HepG2 (cell line): ENCODE results near the gene EDAR. TPM values are rescaled to one million over a fixed set of nuclear protein-coding genes. Genes with fewer than 3 reads are reported as not detected.
A peak's percentile ranks its signal among the peaks of the same experiment; 100 is the strongest.

ENCODE experiments used
- ATAC-seq: fragments of 200-7000 bp; cut with Tn5 transposase; 3 replicates; pipeline ENCODE4 v1.9.1; 2020; ENCODE audit warnings: mild to moderate bottlenecking, moderate library complexity
- BruUV-seq: library from RNA; stranded (reverse); fragments of 400-500 nt; replicated peaks from 2 replicates; lab custom pipeline; 2021; lab: Mats Ljungman, UMichigan
- CTCF ChIA-PET: fragments of 300-600 bp; formaldehyde crosslinking; extraction: SDS; loops from one replicate; lab custom pipeline; 2021; ENCODE audit warnings: low total read pairs, inconsistent platforms, low intra/inter-chr PET ratio; lab: Yijun Ruan, JAX
- POLR2A ChIA-PET: fragments of 350-600 bp; sonication (Branson Sonifier 250); formaldehyde crosslinking; loops from one replicate; lab custom pipeline; 2020; ENCODE audit warnings: antibody characterized with exemption, inconsistent platforms; lab: Yijun Ruan, JAX
- DNase-seq: peaks from one replicate; pipeline ENCODE4 v3.0.0-alpha.2; 2015; ENCODE audit warnings: low spot score
- FAIRE-seq: peaks from 3 replicates; lab custom pipeline; 2011; peaks lifted over from hg19 to GRCh38; lab: Jason Lieb, UNC
- H2AFZ ChIP-seq: one replicate; pipeline ENCODE4 v1.6.1; 2011; ENCODE audit warnings: low read length, inconsistent platforms
- H3K27ac ChIP-seq: fragments of 300-600 bp; 3 replicates; pipeline ENCODE4 v1.8.0; 2011; ENCODE audit warnings: mixed run types, mild to moderate bottlenecking, mixed read lengths, low read length, inconsistent platforms; ENCODE audit not compliant: insufficient read depth; ENCODE audit errors: extremely low read length
- H3K27me3 ChIP-seq, 2 experiments: fragments of 200-600 bp in 1 of 2; 2 replicates in 1 of 2; 3 replicates in 1 of 2; pipeline versions ENCODE4 v1.6.0 to v1.8.0; 2011; ENCODE audit warnings: low read length in 2 of 2, mild to moderate bottlenecking in 2 of 2, moderate library complexity in 2 of 2, inconsistent platforms in 1 of 2; ENCODE audit not compliant: insufficient read depth in 2 of 2, control insufficient read depth in 1 of 2
- H3K36me3 ChIP-seq, 2 experiments: fragments of 200-600 bp in 1 of 2; replicated peaks in 1 of 2; 2 replicates in 1 of 2; 3 replicates in 1 of 2; pipeline versions ENCODE4 v1.5.1 to v1.8.0; 2011; ENCODE audit warnings: low read length in 2 of 2, inconsistent platforms in 1 of 2; ENCODE audit not compliant: insufficient read depth in 2 of 2, control insufficient read depth in 1 of 2
- H3K4me1 ChIP-seq: 2 replicates; pipeline ENCODE4 v1.5.1; 2012; ENCODE audit warnings: low read length, inconsistent platforms; ENCODE audit not compliant: insufficient read depth
- H3K4me2 ChIP-seq: 2 replicates; pipeline ENCODE4 v1.6.0; 2011; ENCODE audit warnings: low read depth, low read length, inconsistent platforms
- H3K4me3 ChIP-seq, 3 experiments: fragments of 200-600 bp in 1 of 3; sonication (generic), shearing (Covaris generic) in 1 of 3; replicated peaks in 1 of 3; 2 replicates each; pipeline ENCODE4 v1.5.1; 2011 to 2016; ENCODE audit warnings: low read length in 3 of 3, inconsistent platforms in 2 of 3, low read depth in 2 of 3, mild to moderate bottlenecking in 2 of 3, control low read depth in 1 of 3, mixed read lengths in 1 of 3; ENCODE audit not compliant: insufficient read depth in 1 of 3
- H3K79me2 ChIP-seq: one replicate; pipeline ENCODE4 v1.6.1; 2011; ENCODE audit warnings: low read length, inconsistent platforms; ENCODE audit not compliant: insufficient read depth
- H3K9ac ChIP-seq: 2 replicates; pipeline ENCODE4 v1.6.0; 2011; ENCODE audit warnings: mild to moderate bottlenecking, low read depth, low read length, inconsistent platforms; ENCODE audit not compliant: insufficient read depth
- H3K9me3 ChIP-seq: 2 replicates; pipeline ENCODE4 v1.5.1; 2012; ENCODE audit warnings: mild to moderate bottlenecking, low read length
- H4K20me1 ChIP-seq: 2 replicates; pipeline ENCODE4 v1.6.0; 2011; ENCODE audit warnings: inconsistent platforms, mild to moderate bottlenecking, low read length, moderate library complexity; ENCODE audit not compliant: insufficient read depth
- HMG20A ChIP-seq: IDR thresholded peaks from 2 replicates; pipeline ENCODE4 v1.6.1; 2016; ENCODE audit warnings: borderline replicate concordance
- HNRNPK ChIP-seq: fragments of 200-400 bp; formaldehyde crosslinking; IDR thresholded peaks from 2 replicates; pipeline ENCODE4 v1.6.1; 2018; ENCODE audit warnings: low read length, low read depth, moderate library complexity, mild to moderate bottlenecking; ENCODE audit not compliant: poor library complexity, severe bottlenecking
- KAT7 ChIP-seq: IDR thresholded peaks from 2 replicates; pipeline ENCODE4 v1.6.1; 2018; ENCODE audit warnings: borderline replicate concordance, missing compliant biosample characterization
- KLF12 ChIP-seq: sonication (generic); formaldehyde crosslinking; IDR thresholded peaks from 2 replicates; pipeline ENCODE4 v1.4.0; 2020; ENCODE audit warnings: missing genetic modification reagents, borderline replicate concordance
- MEF2D ChIP-seq: sonication (generic); formaldehyde crosslinking; IDR thresholded peaks from 2 replicates; pipeline ENCODE4 v1.5.1; 2020; ENCODE audit warnings: mild to moderate bottlenecking, missing genetic modification reagents
- SRF ChIP-seq: IDR thresholded peaks from 2 replicates; pipeline ENCODE4 v1.6.1; 2011; ENCODE audit warnings: mild to moderate bottlenecking, low read depth, low read length, moderate library complexity
- WGBS: methylation state at CpG from one replicate; pipeline ENCODE4 v1.1.6; 2017; ENCODE audit warnings: low lambda C conversion rate; 5-methylcytosine and 5-hydroxymethylcytosine counted together
- in situ Hi-C: cut with HindIII; loops from 2 replicates; pipeline ENCODE4 v1.10.0; 2017; ENCODE audit warnings: low pct_unique_long_range_greater_than_20kb; ENCODE audit not compliant: extremely low pct_ligation_motif_present
- intact Hi-C: fragments of 100-400 bp; cut with micrococcal nuclease; formaldehyde crosslinking; loops from one replicate; pipeline ENCODE4 v1.10.0; 2022; ENCODE audit not compliant: unreplicated experiment
- polyA plus RNA-seq, 8 experiments: library from polyadenylated mRNA; depleted of rRNA in 3 of 8; stranded (reverse) in 7 of 8; unstranded in 1 of 8; fragments of >200 nt; fragmentation: Illumina TruSeq in 4 of 8; extraction: Trizol in 4 of 8; gene quantifications; 2 replicates each; pipeline versions ENCODE4 v1.2.1 to v1.2.3, GENCODE V29; 2011 to 2016; ENCODE audit warnings: low read depth in 4 of 8, missing spikeins in 1 of 8, mixed read lengths in 1 of 8; ENCODE audit not compliant: insufficient read depth in 1 of 8
- total RNA-seq, 5 experiments: library from RNA; depleted of rRNA; stranded (reverse); fragments of >200 nt; fragmentation: Illumina TruSeq; extraction: Trizol; gene quantifications; 2 replicates each; pipeline ENCODE4 v1.2.3, GENCODE V29; 2016; ENCODE audit warnings: low read depth in 1 of 5
- TF ChIP-seq, protein P1 (sequence below): sonication (generic); formaldehyde crosslinking; conservative IDR thresholded peaks from 2 replicates; pipeline ENCODE4 v1.4.0; 2020; ENCODE audit warnings: mild to moderate bottlenecking, missing genetic modification reagents, moderate library complexity
- TF ChIP-seq, protein P2 (sequence below): sonication (generic); formaldehyde crosslinking; IDR thresholded peaks from 2 replicates; pipeline ENCODE4 v1.4.0; 2020; ENCODE audit warnings: missing genetic modification reagents
- TF ChIP-seq, protein P3 (sequence below): sonication (generic); formaldehyde crosslinking; IDR thresholded peaks from 2 replicates; pipeline ENCODE4 v1.5.0; 2020; ENCODE audit warnings: mild to moderate bottlenecking, missing genetic modification reagents, borderline replicate concordance
- TF ChIP-seq, protein P4 (sequence below): IDR thresholded peaks from 2 replicates; pipeline ENCODE4 v1.4.0; 2020; ENCODE audit warnings: mild to moderate bottlenecking, missing genetic modification reagents

Gene EDAR
- total and polyA plus RNA-seq, 2 of the 13 experiments (the other 11 are each of a cell fraction or from before 2014, with no cell fraction given): not detected

DNA sequence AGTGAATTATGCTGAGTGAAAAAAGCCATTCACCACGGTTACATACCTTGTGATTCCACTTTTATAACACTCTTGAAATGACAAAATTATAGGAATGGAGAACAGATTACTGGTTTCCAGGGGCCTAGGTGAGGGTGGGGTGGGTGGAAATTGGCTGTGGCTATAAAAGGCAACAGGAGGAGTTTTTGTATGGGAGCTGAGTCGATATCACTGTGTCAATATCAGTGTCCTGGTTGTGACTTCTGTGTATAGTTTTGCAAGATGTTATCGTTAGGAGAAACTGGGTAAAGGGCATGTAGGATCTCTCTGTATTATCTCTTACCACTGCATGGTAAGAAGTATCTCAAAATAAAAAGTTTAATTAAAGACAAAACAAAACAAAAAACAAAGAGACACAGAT lies 84.3 kb downstream of the EDAR start:
- no peak overlapping the region for H3K27ac ChIP-seq
- CTCF ChIA-PET: no interaction called here
- TF ChIP-seq SRF: peak; percentile 65; the same call in 1 of the 2 replicates
- TF ChIP-seq, protein P1, sequence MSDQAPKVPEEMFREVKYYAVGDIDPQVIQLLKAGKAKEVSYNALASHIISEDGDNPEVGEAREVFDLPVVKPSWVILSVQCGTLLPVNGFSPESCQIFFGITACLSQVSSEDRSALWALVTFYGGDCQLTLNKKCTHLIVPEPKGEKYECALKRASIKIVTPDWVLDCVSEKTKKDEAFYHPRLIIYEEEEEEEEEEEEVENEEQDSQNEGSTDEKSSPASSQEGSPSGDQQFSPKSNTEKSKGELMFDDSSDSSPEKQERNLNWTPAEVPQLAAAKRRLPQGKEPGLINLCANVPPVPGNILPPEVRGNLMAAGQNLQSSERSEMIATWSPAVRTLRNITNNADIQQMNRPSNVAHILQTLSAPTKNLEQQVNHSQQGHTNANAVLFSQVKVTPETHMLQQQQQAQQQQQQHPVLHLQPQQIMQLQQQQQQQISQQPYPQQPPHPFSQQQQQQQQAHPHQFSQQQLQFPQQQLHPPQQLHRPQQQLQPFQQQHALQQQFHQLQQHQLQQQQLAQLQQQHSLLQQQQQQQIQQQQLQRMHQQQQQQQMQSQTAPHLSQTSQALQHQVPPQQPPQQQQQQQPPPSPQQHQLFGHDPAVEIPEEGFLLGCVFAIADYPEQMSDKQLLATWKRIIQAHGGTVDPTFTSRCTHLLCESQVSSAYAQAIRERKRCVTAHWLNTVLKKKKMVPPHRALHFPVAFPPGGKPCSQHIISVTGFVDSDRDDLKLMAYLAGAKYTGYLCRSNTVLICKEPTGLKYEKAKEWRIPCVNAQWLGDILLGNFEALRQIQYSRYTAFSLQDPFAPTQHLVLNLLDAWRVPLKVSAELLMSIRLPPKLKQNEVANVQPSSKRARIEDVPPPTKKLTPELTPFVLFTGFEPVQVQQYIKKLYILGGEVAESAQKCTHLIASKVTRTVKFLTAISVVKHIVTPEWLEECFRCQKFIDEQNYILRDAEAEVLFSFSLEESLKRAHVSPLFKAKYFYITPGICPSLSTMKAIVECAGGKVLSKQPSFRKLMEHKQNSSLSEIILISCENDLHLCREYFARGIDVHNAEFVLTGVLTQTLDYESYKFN (CRISPR knock-in tag): 0 out of 2 replicates have a peak, but pooled peaks have one; percentile 16
- TF ChIP-seq, protein P2, sequence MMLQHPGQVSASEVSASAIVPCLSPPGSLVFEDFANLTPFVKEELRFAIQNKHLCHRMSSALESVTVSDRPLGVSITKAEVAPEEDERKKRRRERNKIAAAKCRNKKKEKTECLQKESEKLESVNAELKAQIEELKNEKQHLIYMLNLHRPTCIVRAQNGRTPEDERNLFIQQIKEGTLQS (CRISPR knock-in tag): no peak
- TF ChIP-seq KAT7: no peak
- no peak for TF ChIP-seq HNRNPK
- TF ChIP-seq, protein P3, sequence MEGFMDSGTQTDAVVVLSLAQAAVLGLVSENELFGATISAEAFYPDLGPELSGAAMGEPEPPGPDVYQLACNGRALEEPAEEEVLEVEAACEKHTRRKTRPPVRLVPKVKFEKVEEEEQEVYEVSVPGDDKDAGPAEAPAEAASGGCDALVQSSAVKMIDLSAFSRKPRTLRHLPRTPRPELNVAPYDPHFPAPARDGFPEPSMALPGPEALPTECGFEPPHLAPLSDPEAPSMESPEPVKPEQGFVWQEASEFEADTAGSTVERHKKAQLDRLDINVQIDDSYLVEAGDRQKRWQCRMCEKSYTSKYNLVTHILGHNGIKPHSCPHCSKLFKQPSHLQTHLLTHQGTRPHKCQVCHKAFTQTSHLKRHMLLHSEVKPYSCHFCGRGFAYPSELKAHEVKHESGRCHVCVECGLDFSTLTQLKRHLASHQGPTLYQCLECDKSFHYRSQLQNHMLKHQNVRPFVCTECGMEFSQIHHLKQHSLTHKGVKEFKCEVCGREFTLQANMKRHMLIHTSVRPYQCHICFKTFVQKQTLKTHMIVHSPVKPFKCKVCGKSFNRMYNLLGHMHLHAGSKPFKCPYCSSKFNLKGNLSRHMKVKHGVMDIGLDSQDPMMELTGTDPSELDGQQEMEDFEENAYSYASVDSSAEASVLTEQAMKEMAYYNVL: no peak
- TF ChIP-seq, protein P4, sequence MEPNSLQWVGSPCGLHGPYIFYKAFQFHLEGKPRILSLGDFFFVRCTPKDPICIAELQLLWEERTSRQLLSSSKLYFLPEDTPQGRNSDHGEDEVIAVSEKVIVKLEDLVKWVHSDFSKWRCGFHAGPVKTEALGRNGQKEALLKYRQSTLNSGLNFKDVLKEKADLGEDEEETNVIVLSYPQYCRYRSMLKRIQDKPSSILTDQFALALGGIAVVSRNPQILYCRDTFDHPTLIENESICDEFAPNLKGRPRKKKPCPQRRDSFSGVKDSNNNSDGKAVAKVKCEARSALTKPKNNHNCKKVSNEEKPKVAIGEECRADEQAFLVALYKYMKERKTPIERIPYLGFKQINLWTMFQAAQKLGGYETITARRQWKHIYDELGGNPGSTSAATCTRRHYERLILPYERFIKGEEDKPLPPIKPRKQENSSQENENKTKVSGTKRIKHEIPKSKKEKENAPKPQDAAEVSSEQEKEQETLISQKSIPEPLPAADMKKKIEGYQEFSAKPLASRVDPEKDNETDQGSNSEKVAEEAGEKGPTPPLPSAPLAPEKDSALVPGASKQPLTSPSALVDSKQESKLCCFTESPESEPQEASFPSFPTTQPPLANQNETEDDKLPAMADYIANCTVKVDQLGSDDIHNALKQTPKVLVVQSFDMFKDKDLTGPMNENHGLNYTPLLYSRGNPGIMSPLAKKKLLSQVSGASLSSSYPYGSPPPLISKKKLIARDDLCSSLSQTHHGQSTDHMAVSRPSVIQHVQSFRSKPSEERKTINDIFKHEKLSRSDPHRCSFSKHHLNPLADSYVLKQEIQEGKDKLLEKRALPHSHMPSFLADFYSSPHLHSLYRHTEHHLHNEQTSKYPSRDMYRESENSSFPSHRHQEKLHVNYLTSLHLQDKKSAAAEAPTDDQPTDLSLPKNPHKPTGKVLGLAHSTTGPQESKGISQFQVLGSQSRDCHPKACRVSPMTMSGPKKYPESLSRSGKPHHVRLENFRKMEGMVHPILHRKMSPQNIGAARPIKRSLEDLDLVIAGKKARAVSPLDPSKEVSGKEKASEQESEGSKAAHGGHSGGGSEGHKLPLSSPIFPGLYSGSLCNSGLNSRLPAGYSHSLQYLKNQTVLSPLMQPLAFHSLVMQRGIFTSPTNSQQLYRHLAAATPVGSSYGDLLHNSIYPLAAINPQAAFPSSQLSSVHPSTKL (CRISPR knock-in tag): 0 out of 2 replicates have a peak, but pooled peaks have one; percentile 16
- 0 out of 2 replicates have a peak, but pooled peaks have one; percentile 43 for TF ChIP-seq MEF2D
- TF ChIP-seq HMG20A: no peak
- TF ChIP-seq KLF12 (CRISPR knock-in tag): no peak

More for the DNA sequence above, 84.3 kb downstream of the EDAR start:
- FAIRE-seq: no peak
- Histone ChIP-seq H3K4me2 (no peak overlapping the region), H4K20me1 (no peaks in the 10 kb centered on the region), H3K27me3 (peaks cover 2 to 12% of the 10 kb centered on the region in 2 experiments; a peak in 2 of 5 replicates), H3K9me3 (no peaks in the 10 kb centered on the region), H3K4me1 (peaks cover 8% of the 10 kb centered on the region; the same call in 1 of the 2 replicates), H3K9ac (no peak overlapping the region), H3K36me3 (no peaks in the 10 kb centered on the region), H3K79me2 (no peaks in the 10 kb centered on the region), H2AFZ (no peak overlapping the region), H3K4me3 (no peak overlapping the region)
- DNase-seq: no peak
- intact Hi-C loops: no loop called here
- WGBS: 0% methylated on average over 3 of the region's 3 CpGs
- in situ Hi-C loops: no loop called here
- POLR2A ChIA-PET: interaction anchor here (1.0 kb wide), 1 partner anchor 13 kb away, joined by 3 read pairs; no protein-coding TSS in a partner anchor
- peak; percentile 40; the same call in 1 of the 3 replicates for ATAC-seq
- BruUV-seq: no TSS peak
